Activated effector memory CD4-positive, alpha-beta T cell treated with anti-CD3 and anti-CD28 coated beads, Interleukin-2, amount 50 U/mL, for 16 hours (primary cell): ENCODE measurements around the gene IGF2.
A peak's percentile ranks its signal among the peaks of the same experiment; 100 is the strongest.
"Not testable (repeated sequence)": the region's sequence is repeated elsewhere in the genome, so short reads cannot be mapped to it uniquely, and the experiment has no call there.

Experiments used
- DNase-seq: peaks from one replicate; pipeline ENCODE4 v3.0.0-alpha.2; 2020

IGF2 gene

GRCh38 chr11:2139123-2139521 lies at the start of gene IGF2:
IGF2 (minus strand) TSS chr11:2139389; CDS start chr11:2135523, 3,866 bp downstream.
- DNase-seq: no peak

GRCh38 chr11:2188745-2189144 lies 49.6 kb upstream of the IGF2 start:
- DNase-seq: no peak

GRCh38 chr11:2187280-2187707 lies 48.1 kb upstream of the IGF2 start:
- DNase-seq: no peak

GRCh38 chr11:2186669-2187279 lies 47.6 kb upstream of the IGF2 start:
- peak; percentile 72 for DNase-seq

- no peak for DNase-seq
Observed at GRCh38 chr11:2185324-2186085, 46.3 kb upstream of the IGF2 start.

GRCh38 chr11:2182692-2183474 lies 43.7 kb upstream of the IGF2 start:
- DNase-seq: no peak

GRCh38 chr11:2182075-2182474 lies 42.9 kb upstream of the IGF2 start:
- DNase-seq: no peak

- no peak for DNase-seq
Observed at GRCh38 chr11:2180789-2181370, 41.7 kb upstream of the IGF2 start.

- DNase-seq: no peak
Observed at GRCh38 chr11:2180347-2180746, 41.2 kb upstream of the IGF2 start.

- no peak for DNase-seq
Observed at GRCh38 chr11:2179516-2179915, 40.3 kb upstream of the IGF2 start.

GRCh38 chr11:2178906-2179494 lies 39.8 kb upstream of the IGF2 start:
- DNase-seq: no peak

GRCh38 chr11:2178055-2178773 lies 39.0 kb upstream of the IGF2 start:
- not testable (repeated sequence) for DNase-seq

GRCh38 chr11:2177076-2177475 lies 37.9 kb upstream of the IGF2 start:
- no peak for DNase-seq

- no peak for DNase-seq
Observed at GRCh38 chr11:2176389-2176900, 37.3 kb upstream of the IGF2 start.

- DNase-seq: no peak
Observed at GRCh38 chr11:2175659-2176058, 36.5 kb upstream of the IGF2 start.

- no peak for DNase-seq
Observed at GRCh38 chr11:2174361-2174760, 35.2 kb upstream of the IGF2 start.

GRCh38 chr11:2173761-2174160 lies 34.6 kb upstream of the IGF2 start:
- DNase-seq: no peak

- no peak for DNase-seq
Observed at GRCh38 chr11:2173150-2173693, 34.0 kb upstream of the IGF2 start.

- no peak for DNase-seq
Observed at GRCh38 chr11:2172676-2173075, 33.5 kb upstream of the IGF2 start.

GRCh38 chr11:2171591-2172003 lies 32.4 kb upstream of the IGF2 start, which contains the start of gene TH:
TH (minus strand) TSS chr11:2171815; CDS start chr11:2171786, 29 bp downstream.
- DNase-seq: no peak
